Endothelial cell of umbilical vein (primary cell): ENCODE data around the gene ICE1. TPM values are rescaled to one million over a fixed set of nuclear protein-coding genes. Genes with fewer than 3 reads are reported as not detected.

Source experiments
- BruUV-seq: library from RNA; stranded (reverse); fragments of 400-500 nt; replicated peaks from 2 replicates; lab custom pipeline; 2021; lab: Mats Ljungman, UMichigan
- CTCF ChIA-PET: fragments of 300-600, 350-600 bp; sonication (Branson Sonifier 250); formaldehyde crosslinking; loops from one replicate; lab custom pipeline; 2021; ENCODE audit warnings: antibody characterized with exemption, inconsistent platforms; lab: Charles Lee
- POLR2A ChIA-PET: fragments of 300-600, 350-600 bp; sonication (Branson Sonifier 250); formaldehyde crosslinking; loops from one replicate; lab custom pipeline; 2021; ENCODE audit warnings: antibody characterized with exemption, inconsistent platforms; lab: Charles Lee
- DNase-seq: peaks from one replicate; pipeline ENCODE4 v3.0.0-alpha.2; 2011; ENCODE audit warnings: low read depth, low spot score
- FAIRE-seq: peaks from 2 replicates; lab custom pipeline; 2011; peaks lifted over from hg19 to GRCh38; lab: Jason Lieb, UNC
- H2AFZ ChIP-seq: 2 replicates; pipeline ENCODE4 v1.6.0; 2012; ENCODE audit warnings: low read depth, low read length, control low read depth, inconsistent platforms
- H3K27ac ChIP-seq: 2 replicates; pipeline ENCODE4 v1.5.1; 2011; ENCODE audit warnings: low read depth, mild to moderate bottlenecking, control low read depth, low read length, moderate library complexity; ENCODE audit not compliant: insufficient read depth
- H3K27me3 ChIP-seq, 2 experiments: 2 replicates each; pipeline versions ENCODE4 v1.6.0 to v1.6.1; 2011; ENCODE audit warnings: low read length in 2 of 2, mixed read lengths in 1 of 2; ENCODE audit not compliant: control insufficient read depth in 2 of 2, insufficient read depth in 2 of 2
- H3K36me3 ChIP-seq, 2 experiments: 2 replicates in 1 of 2; 3 replicates in 1 of 2; pipeline ENCODE4 v1.5.1; 2011; ENCODE audit warnings: low read length in 2 of 2, mild to moderate bottlenecking in 1 of 2, moderate library complexity in 1 of 2; ENCODE audit not compliant: control insufficient read depth in 2 of 2, insufficient read depth in 2 of 2; ENCODE audit errors: extremely low read depth in 1 of 2
- H3K4me1 ChIP-seq: 3 replicates; pipeline ENCODE4 v1.5.1; 2011; ENCODE audit warnings: mild to moderate bottlenecking, low read length; ENCODE audit not compliant: control insufficient read depth, insufficient read depth; ENCODE audit errors: extremely low read depth
- H3K4me2 ChIP-seq: 2 replicates; pipeline ENCODE4 v1.6.1; 2011; ENCODE audit warnings: low read length, control low read depth, mixed read lengths; ENCODE audit not compliant: insufficient read depth
- H3K4me3 ChIP-seq, 3 experiments: fragments of 200-600 bp in 1 of 3; sonication (generic), shearing (Covaris generic) in 1 of 3; replicated peaks in 1 of 3; 2 replicates each; pipeline ENCODE4 v1.5.1; 2011 to 2016; ENCODE audit warnings: control low read depth in 3 of 3, low read length in 3 of 3, mild to moderate bottlenecking in 2 of 3, inconsistent platforms in 1 of 3, low read depth in 1 of 3, moderate library complexity in 1 of 3; ENCODE audit not compliant: insufficient read depth in 1 of 3
- H3K79me2 ChIP-seq: 2 replicates; pipeline ENCODE4 v1.6.0; 2012; ENCODE audit warnings: low read length, inconsistent platforms; ENCODE audit not compliant: control insufficient read depth, insufficient read depth
- H3K9ac ChIP-seq: replicated peaks from 2 replicates; pipeline ENCODE3; 2011; ENCODE audit warnings: low read length, control low read depth; ENCODE audit not compliant: insufficient read depth; ENCODE audit errors: extremely low read depth
- H3K9me1 ChIP-seq: replicated peaks from 3 replicates; pipeline ENCODE4 v1.6.0; 2011; ENCODE audit warnings: mild to moderate bottlenecking, low read length; ENCODE audit not compliant: control insufficient read depth, insufficient read depth; ENCODE audit errors: extremely low read depth
- H3K9me3 ChIP-seq: replicated peaks from 2 replicates; pipeline ENCODE4 v1.5.1; 2012; ENCODE audit warnings: low read length, inconsistent platforms; ENCODE audit not compliant: control insufficient read depth, insufficient read depth
- H4K20me1 ChIP-seq: replicated peaks from 2 replicates; pipeline ENCODE3; 2011; ENCODE audit warnings: mild to moderate bottlenecking, low read length; ENCODE audit not compliant: control insufficient read depth, insufficient read depth; ENCODE audit errors: extremely low read depth
- EZH2 ChIP-seq: IDR thresholded peaks from 2 replicates; pipeline ENCODE4 v1.6.1; 2012; ENCODE audit warnings: borderline replicate concordance, low read depth, mild to moderate bottlenecking, moderate library complexity, low read length, inconsistent platforms; ENCODE audit not compliant: severe bottlenecking
- FOS ChIP-seq: IDR thresholded peaks from 2 replicates; pipeline ENCODE4 v1.6.1; 2011; ENCODE audit warnings: mild to moderate bottlenecking, low read length, moderate library complexity, borderline replicate concordance; ENCODE audit not compliant: insufficient read depth
- GATA2 ChIP-seq: IDR thresholded peaks from 2 replicates; pipeline ENCODE4 v1.7.0; 2011; ENCODE audit warnings: low read depth, mild to moderate bottlenecking, moderate library complexity, mixed read lengths, low read length; ENCODE audit not compliant: insufficient read length, insufficient read depth
- JUN ChIP-seq: IDR thresholded peaks from 2 replicates; pipeline ENCODE4 v1.6.1; 2011; ENCODE audit warnings: borderline replicate concordance, low read depth; ENCODE audit not compliant: insufficient read length, insufficient read depth
- MYC ChIP-seq: IDR thresholded peaks from one replicate; pipeline ENCODE4 v1.6.1; 2011; ENCODE audit warnings: mild to moderate bottlenecking, low read depth, low read length
- POLR2AphosphoS5 ChIP-seq: IDR thresholded peaks from 2 replicates; pipeline ENCODE4 v1.6.1; 2012; ENCODE audit warnings: low read depth, mild to moderate bottlenecking, control low read depth, low read length, moderate library complexity; ENCODE audit not compliant: insufficient read depth
- dilution Hi-C: fragments of 300-500 bp; cut with MboI; formaldehyde crosslinking; loops from one replicate; pipeline ENCODE4 v1.15.0; 2019; ENCODE audit warnings: low sequenced_read_pairs; ENCODE audit not compliant: extremely low pct_ligation_motif_present
- intact Hi-C: fragments of 100-400 bp; cut with micrococcal nuclease; formaldehyde crosslinking; loops from one replicate; pipeline ENCODE4 v1.10.0; 2022
- polyA plus RNA-seq, 4 experiments: library from polyadenylated mRNA; depleted of rRNA in 3 of 4; stranded (reverse) in 3 of 4; unstranded in 1 of 4; fragments of >200 nt; gene quantifications; 2 replicates each; pipeline versions ENCODE4 v1.2.1 to v1.2.3, GENCODE V29; 2011 to 2012; ENCODE audit warnings: missing spikeins in 1 of 4
- total RNA-seq: library from RNA; stranded (reverse); gene quantifications from 2 replicates; pipeline ENCODE4 v1.2.3, GENCODE V29; 2021
- TF ChIP-seq, protein P1 (sequence below): IDR thresholded peaks from 2 replicates; pipeline ENCODE4 v1.6.1; 2011; ENCODE audit not compliant: insufficient read depth, insufficient read length
- TF ChIP-seq, protein P2 (sequence below), 2 donors: IDR thresholded peaks; 1 replicate in 1 of 2; 2 replicates in 1 of 2; pipeline ENCODE4 v1.5.1; 2011; ENCODE audit warnings: low read length in 2 of 2, mild to moderate bottlenecking in 2 of 2, moderate library complexity in 2 of 2, control low read depth in 1 of 2, inconsistent platforms in 1 of 2, low read depth in 1 of 2; ENCODE audit not compliant: insufficient read depth in 1 of 2; ENCODE audit errors: extremely low read depth in 1 of 2

ICE1 gene
- total and polyA plus RNA-seq, 2 donors (not counting 3 experiments of a cell fraction or from before 2014, with no cell fraction given) = 8.8 to 29.1 TPM

DNA sequence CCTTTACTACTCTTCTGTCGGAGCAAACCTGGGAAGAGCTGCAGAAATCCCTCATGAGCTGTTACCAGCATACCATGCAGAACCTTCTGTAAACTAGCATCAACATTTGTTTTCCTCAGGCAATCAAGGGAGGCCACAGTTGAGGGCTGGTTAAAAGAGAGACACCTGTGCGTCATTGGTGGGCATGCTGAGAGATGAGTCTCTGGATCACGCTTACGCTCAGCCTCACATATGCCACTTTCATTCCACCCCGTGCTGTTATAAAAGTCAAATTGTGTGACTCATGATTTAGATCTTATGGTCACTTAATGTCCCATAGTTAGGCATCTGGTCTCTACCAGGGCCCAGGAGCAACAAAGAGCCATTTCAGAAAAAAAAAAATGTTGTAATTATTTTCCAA lies 18.1 kb upstream of the ICE1 start:
- Histone ChIP-seq H3K4me1 (no peaks in the 10 kb centered on the region), H3K9me3 (no peaks in the 10 kb centered on the region), H3K27ac (no peak overlapping the region), H3K9me1 (no peaks in the 10 kb centered on the region), H3K79me2 (no peaks in the 10 kb centered on the region), H3K9ac (no peak overlapping the region), H2AFZ (no peak overlapping the region), H4K20me1 (no peaks in the 10 kb centered on the region), H3K36me3 (no peaks in the 10 kb centered on the region), H3K4me3 (no peak overlapping the region), H3K27me3 (no peaks in the 10 kb centered on the region), H3K4me2 (no peak overlapping the region)
- ChIA-PET CTCF (no interaction called here), POLR2A (no interaction called here)
- no peak for DNase-seq
- intact Hi-C loops (no loop called here), dilution Hi-C loops (no loop called here)
- FAIRE-seq = no peak
- BruUV-seq = no TSS peak
- TF ChIP-seq, protein P1, sequence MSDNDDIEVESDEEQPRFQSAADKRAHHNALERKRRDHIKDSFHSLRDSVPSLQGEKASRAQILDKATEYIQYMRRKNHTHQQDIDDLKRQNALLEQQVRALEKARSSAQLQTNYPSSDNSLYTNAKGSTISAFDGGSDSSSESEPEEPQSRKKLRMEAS = no peak
- no peak for TF ChIP-seq JUN
- TF ChIP-seq, protein P2, sequence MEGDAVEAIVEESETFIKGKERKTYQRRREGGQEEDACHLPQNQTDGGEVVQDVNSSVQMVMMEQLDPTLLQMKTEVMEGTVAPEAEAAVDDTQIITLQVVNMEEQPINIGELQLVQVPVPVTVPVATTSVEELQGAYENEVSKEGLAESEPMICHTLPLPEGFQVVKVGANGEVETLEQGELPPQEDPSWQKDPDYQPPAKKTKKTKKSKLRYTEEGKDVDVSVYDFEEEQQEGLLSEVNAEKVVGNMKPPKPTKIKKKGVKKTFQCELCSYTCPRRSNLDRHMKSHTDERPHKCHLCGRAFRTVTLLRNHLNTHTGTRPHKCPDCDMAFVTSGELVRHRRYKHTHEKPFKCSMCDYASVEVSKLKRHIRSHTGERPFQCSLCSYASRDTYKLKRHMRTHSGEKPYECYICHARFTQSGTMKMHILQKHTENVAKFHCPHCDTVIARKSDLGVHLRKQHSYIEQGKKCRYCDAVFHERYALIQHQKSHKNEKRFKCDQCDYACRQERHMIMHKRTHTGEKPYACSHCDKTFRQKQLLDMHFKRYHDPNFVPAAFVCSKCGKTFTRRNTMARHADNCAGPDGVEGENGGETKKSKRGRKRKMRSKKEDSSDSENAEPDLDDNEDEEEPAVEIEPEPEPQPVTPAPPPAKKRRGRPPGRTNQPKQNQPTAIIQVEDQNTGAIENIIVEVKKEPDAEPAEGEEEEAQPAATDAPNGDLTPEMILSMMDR (IDR thresholded peaks at IDR 0.05; ENCODE audit: extremely low read depth in 1 of 2, insufficient read depth in 1 of 2, low read depth in 1 of 2, low read length in 2 of 2) = no peak
- no peak for TF ChIP-seq EZH2
- no peak for TF ChIP-seq GATA2
- no peak for TF ChIP-seq FOS
- TF ChIP-seq POLR2AphosphoS5 = no peak
- TF ChIP-seq MYC = no peak
